Esophagus (tissue), 2 donors: ENCODE measurements around the gene YIF1B. TPM values are rescaled to one million over a fixed set of nuclear protein-coding genes. Genes with fewer than 3 reads are reported as not detected.
A peak's percentile ranks its signal among the peaks of the same experiment; 100 is the strongest.
"Not testable (repeated sequence)": the region's sequence is repeated elsewhere in the genome, so short reads cannot be mapped to it uniquely, and the experiment has no call there.

Experiments
- H3K27ac ChIP-seq, 2 donors: one replicate each; pipeline ENCODE4 v1.5.1; 2013; ENCODE audit warnings: low read depth in 2 of 2, mild to moderate bottlenecking in 2 of 2, inconsistent platforms in 1 of 2, low read length in 1 of 2, moderate library complexity in 1 of 2
- H3K27me3 ChIP-seq, 2 donors: one replicate each; pipeline ENCODE4 v1.6.1; 2013; ENCODE audit warnings: low read length in 2 of 2, control low read depth in 1 of 2, mild to moderate bottlenecking in 1 of 2; ENCODE audit not compliant: insufficient read depth in 2 of 2, control insufficient read depth in 1 of 2
- H3K36me3 ChIP-seq, 2 donors: one replicate each; pipeline ENCODE4 v1.6.1; 2013; ENCODE audit warnings: low read length in 1 of 2; ENCODE audit not compliant: control insufficient read depth in 2 of 2, insufficient read depth in 2 of 2
- H3K4me1 ChIP-seq, 2 donors: one replicate each; pipeline ENCODE4 v1.6.1; 2013; ENCODE audit warnings: low read length in 1 of 2; ENCODE audit not compliant: control insufficient read depth in 2 of 2, insufficient read depth in 2 of 2
- H3K4me3 ChIP-seq, 2 donors: one replicate each; pipeline ENCODE4 v1.5.1; 2013; ENCODE audit warnings: low read length in 2 of 2, mild to moderate bottlenecking in 2 of 2, low read depth in 1 of 2, moderate library complexity in 1 of 2
- H3K9me3 ChIP-seq, 2 donors: one replicate each; pipeline ENCODE4 v1.6.1; 2013; ENCODE audit warnings: mild to moderate bottlenecking in 2 of 2, low read depth in 1 of 2, low read length in 1 of 2, moderate library complexity in 1 of 2; ENCODE audit not compliant: control insufficient read depth in 2 of 2, insufficient read depth in 1 of 2
- WGBS, 2 donors: extraction: QIAGEN DNeasy Blood & Tissue Kit; methylation state at CpG; one replicate each; pipeline ENCODE4 v1.1.7; 2013; 5-methylcytosine and 5-hydroxymethylcytosine counted together
- polyA plus RNA-seq, 2 donors: library from polyadenylated mRNA; stranded (reverse); fragments of 200-250 nt; gene quantifications; one replicate each; pipeline ENCODE4 v1.2.3, GENCODE V29; 2013
- donor health status: healthy with polysubstance abuse.
- donor health status: Bipolar disorder and iron deficiency.

The YIF1B gene
- polyA plus RNA-seq, 2 donors: 26.0 to 40.3 TPM

GRCh38 chr19:38262585-38263268 is 53.0 kb downstream of the YIF1B start:
- Histone ChIP-seq H3K27me3 (no peaks in the 10 kb centered on the region), H3K4me1 (peaks cover 2 to 11% of the 10 kb centered on the region in 2 donors), H3K36me3 (no peaks in the 10 kb centered on the region), H3K9me3 (no peaks in the 10 kb centered on the region), H3K27ac (no peak overlapping the region), H3K4me3 (no peak overlapping the region)
- 90 to 91% methylated on average over 7 of the region's 7 CpGs for WGBS, 2 donors

- not testable (repeated sequence) for H3K36me3 ChIP-seq, H3K4me1 ChIP-seq, H3K27me3 ChIP-seq, H3K4me3 ChIP-seq, H3K27ac ChIP-seq, H3K9me3 ChIP-seq
- WGBS, 2 donors: 94% methylated on average over 10 to 12 of the region's 12 CpGs
Measured at GRCh38 chr19:38261942-38262341, 53.8 kb downstream of the YIF1B start.

- 55 to 56% methylated on average over 17 of the region's 17 CpGs for WGBS, 2 donors
- Histone ChIP-seq H3K27me3 (no peaks in the 10 kb centered on the region), H3K4me3 (peak overlapping the region; percentile 22 to 50), H3K4me1 (peaks cover 2 to 12% of the 10 kb centered on the region in 2 donors), H3K36me3 (no peaks in the 10 kb centered on the region), H3K9me3 (no peaks in the 10 kb centered on the region), H3K27ac (peak overlapping the region; percentile 18 to 65)
Measured at GRCh38 chr19:38255383-38256014, 60.2 kb downstream of the YIF1B start.

GRCh38 chr19:38253788-38254187 is 62.0 kb downstream of the YIF1B start:
- Histone ChIP-seq H3K4me3 (no peak overlapping the region), H3K27ac (peak overlapping the region; percentile 83 to 84), H3K36me3 (no peaks in the 10 kb centered on the region), H3K9me3 (no peaks in the 10 kb centered on the region), H3K27me3 (no peaks in the 10 kb centered on the region), H3K4me1 (peaks cover 2 to 12% of the 10 kb centered on the region in 2 donors)
- WGBS, 2 donors: 77 to 79% methylated on average over 5 of the region's 5 CpGs

Other genes with a start within 250 kb of the YIF1B start
- under 1 TPM; 0.06 to 0.08 TPM for gene DPF1, start 91.7 kb downstream of the YIF1B start, polyA plus RNA-seq
- 10 to 100 TPM; 31.2 to 77.0 TPM for gene PPP1R14A, start 59.6 kb downstream of the YIF1B start, polyA plus RNA-seq
- gene SPINT2, start 51.4 kb downstream of the YIF1B start, polyA plus RNA-seq: 100 to 1,000 TPM; 230 to 334 TPM
- gene C19orf33, start 11.7 kb downstream of the YIF1B start, polyA plus RNA-seq: 1,000 to 10,000 TPM in 1 of 2 donors, 100 to 1,000 TPM in 1; 826 to 1,919 TPM
- 10 to 100 TPM; 19.5 to 30.2 TPM for gene KCNK6, start 3.9 kb upstream of the YIF1B start, polyA plus RNA-seq
- gene CATSPERG, start 19.9 kb upstream of the YIF1B start, polyA plus RNA-seq: 1 to 10 TPM; 1.4 to 5.0 TPM
- 100 to 1,000 TPM in 1 of 2 donors, 10 to 100 TPM in 1; 46.7 to 162 TPM for gene PSMD8, start 58.6 kb upstream of the YIF1B start, polyA plus RNA-seq
- gene GGN, start 72.1 kb upstream of the YIF1B start, polyA plus RNA-seq: under 1 TPM; 0.12 to 0.29 TPM
- gene SPRED3, start 72.8 kb upstream of the YIF1B start, polyA plus RNA-seq: under 1 TPM; 0.24 to 0.37 TPM
- gene FAM98C, start 87.1 kb upstream of the YIF1B start, polyA plus RNA-seq: 10 to 100 TPM; 23.8 to 25.0 TPM
- gene RASGRP4, start 110.3 kb upstream of the YIF1B start, polyA plus RNA-seq: under 1 TPM; 0.24 to 0.35 TPM
- gene RYR1, start 117.7 kb upstream of the YIF1B start, polyA plus RNA-seq: 1 to 10 TPM; 8.0 to 8.7 TPM